ENCODE data around the gene KRTAP16-1.

The KRTAP16-1 gene

DNA sequence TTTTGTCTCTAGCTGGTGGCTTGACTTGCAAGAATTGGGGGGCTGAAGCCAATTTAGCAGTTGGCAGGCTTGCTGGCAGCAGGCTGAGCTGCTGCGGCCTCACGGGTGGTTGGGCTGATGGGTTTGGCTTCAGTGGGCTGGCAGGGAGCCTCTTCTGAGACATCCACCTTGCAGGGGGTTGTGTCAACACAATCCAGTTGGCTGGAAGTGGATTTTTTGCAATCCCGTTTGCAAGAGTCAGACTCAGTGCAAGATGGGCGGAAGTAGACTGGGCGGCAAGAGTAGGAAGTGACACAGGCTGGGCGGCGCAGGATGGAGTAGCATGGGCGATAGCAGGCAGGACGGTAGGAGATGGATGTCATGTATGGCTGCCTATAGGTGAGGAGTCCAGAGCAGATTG lies 1.5 kb downstream of the KRTAP16-1 start:
- TF ChIP-seq EZH2phosphoT487 (IDR thresholded peaks at IDR 0.05; ENCODE audit: low read length) (no peak), EZH2 (optimal IDR thresholded peaks at IDR 0.05; ENCODE audit: low read depth, low read length) (no peak)
- TF ChIP-seq, protein P1, sequence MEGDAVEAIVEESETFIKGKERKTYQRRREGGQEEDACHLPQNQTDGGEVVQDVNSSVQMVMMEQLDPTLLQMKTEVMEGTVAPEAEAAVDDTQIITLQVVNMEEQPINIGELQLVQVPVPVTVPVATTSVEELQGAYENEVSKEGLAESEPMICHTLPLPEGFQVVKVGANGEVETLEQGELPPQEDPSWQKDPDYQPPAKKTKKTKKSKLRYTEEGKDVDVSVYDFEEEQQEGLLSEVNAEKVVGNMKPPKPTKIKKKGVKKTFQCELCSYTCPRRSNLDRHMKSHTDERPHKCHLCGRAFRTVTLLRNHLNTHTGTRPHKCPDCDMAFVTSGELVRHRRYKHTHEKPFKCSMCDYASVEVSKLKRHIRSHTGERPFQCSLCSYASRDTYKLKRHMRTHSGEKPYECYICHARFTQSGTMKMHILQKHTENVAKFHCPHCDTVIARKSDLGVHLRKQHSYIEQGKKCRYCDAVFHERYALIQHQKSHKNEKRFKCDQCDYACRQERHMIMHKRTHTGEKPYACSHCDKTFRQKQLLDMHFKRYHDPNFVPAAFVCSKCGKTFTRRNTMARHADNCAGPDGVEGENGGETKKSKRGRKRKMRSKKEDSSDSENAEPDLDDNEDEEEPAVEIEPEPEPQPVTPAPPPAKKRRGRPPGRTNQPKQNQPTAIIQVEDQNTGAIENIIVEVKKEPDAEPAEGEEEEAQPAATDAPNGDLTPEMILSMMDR (IDR thresholded peaks at IDR 0.05; ENCODE audit: low read length), result no peak
- peak overlapping the region; percentile 93 for H3K27ac ChIP-seq (ENCODE audit: low read length)

DNA sequence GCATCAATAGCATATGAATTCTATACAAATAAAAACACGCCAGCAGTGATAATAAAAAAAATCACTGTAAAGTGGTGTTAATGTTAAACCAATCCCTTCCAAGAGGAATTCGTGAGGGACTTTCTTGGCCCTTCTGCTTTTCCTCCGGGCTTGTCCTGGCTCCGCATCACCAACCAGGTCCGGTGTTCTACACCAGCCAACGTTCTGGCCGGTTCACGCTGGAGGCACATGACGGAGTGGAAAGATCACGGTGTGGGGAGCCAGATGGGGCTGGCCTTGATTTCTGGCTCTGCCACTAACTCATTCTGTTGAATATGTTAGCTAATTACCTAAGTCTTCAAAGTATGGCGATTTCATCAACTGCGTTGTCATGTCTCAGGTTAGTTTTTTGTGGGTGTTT lies 5.0 kb downstream of the KRTAP16-1 start:
- Histone ChIP-seq H3K4me1 (ENCODE audit: low read length) (peaks cover 20% of the 10 kb centered on the region), H3K79me2 (ENCODE audit: low read length) (no peaks in the 10 kb centered on the region), H3K4me2 (ENCODE audit: low read depth, low read length) (no peak overlapping the region), H3K27ac (ENCODE audit: low read length) (no peak overlapping the region), H3K9me3 (replicated peaks; ENCODE audit: insufficient read depth, low read length) (no peaks in the 10 kb centered on the region), H3K27me3 (replicated peaks; ENCODE audit: insufficient read depth, low read length) (no peaks in the 10 kb centered on the region), H3K9ac (ENCODE audit: low read length) (no peak overlapping the region), H3K36me3 (replicated peaks; ENCODE audit: insufficient read depth, low read length) (no peaks in the 10 kb centered on the region), H2AFZ (ENCODE audit: low read length) (no peak overlapping the region), H3F3A (ENCODE audit: insufficient read depth, low read length) (peaks cover 11% of the 10 kb centered on the region), H3K4me3 (ENCODE audit: low read length) (no peak overlapping the region), H4K20me1 (ENCODE audit: insufficient read depth, low read length) (no peaks in the 10 kb centered on the region), H3K9me2 (replicated peaks; ENCODE audit: insufficient read depth, low read length) (no peaks in the 10 kb centered on the region)
- TF ChIP-seq EZH2 (optimal IDR thresholded peaks at IDR 0.05; ENCODE audit: low read depth, low read length) (no peak), EZH2phosphoT487 (IDR thresholded peaks at IDR 0.05; ENCODE audit: low read length) (no peak)
- TF ChIP-seq, protein P1 (IDR thresholded peaks at IDR 0.05; ENCODE audit: low read length), result no peak
- no peak for DNase-seq

More for the DNA sequence above, 1.5 kb downstream of the KRTAP16-1 start:
- Histone ChIP-seq H3K9me3 (replicated peaks; ENCODE audit: insufficient read depth, low read length) (no peaks in the 10 kb centered on the region), H3K79me2 (ENCODE audit: low read length) (no peaks in the 10 kb centered on the region), H2AFZ (ENCODE audit: low read length) (no peak overlapping the region), H3K36me3 (replicated peaks; ENCODE audit: insufficient read depth, low read length) (no peaks in the 10 kb centered on the region), H3K27me3 (replicated peaks; ENCODE audit: insufficient read depth, low read length) (no peaks in the 10 kb centered on the region), H3K4me1 (ENCODE audit: low read length) (peaks cover 16% of the 10 kb centered on the region), H3F3A (ENCODE audit: insufficient read depth, low read length) (peaks cover 17% of the 10 kb centered on the region), H3K4me2 (ENCODE audit: low read depth, low read length) (0 out of 2 replicates have a peak overlapping the region, but pooled peaks have one; percentile 94), H3K4me3 (ENCODE audit: low read length) (no peak overlapping the region), H3K9me2 (replicated peaks; ENCODE audit: insufficient read depth, low read length) (no peaks in the 10 kb centered on the region), H4K20me1 (ENCODE audit: insufficient read depth, low read length) (no peaks in the 10 kb centered on the region), H3K9ac (ENCODE audit: low read length) (no peak overlapping the region)
- no peak for DNase-seq

DNA sequence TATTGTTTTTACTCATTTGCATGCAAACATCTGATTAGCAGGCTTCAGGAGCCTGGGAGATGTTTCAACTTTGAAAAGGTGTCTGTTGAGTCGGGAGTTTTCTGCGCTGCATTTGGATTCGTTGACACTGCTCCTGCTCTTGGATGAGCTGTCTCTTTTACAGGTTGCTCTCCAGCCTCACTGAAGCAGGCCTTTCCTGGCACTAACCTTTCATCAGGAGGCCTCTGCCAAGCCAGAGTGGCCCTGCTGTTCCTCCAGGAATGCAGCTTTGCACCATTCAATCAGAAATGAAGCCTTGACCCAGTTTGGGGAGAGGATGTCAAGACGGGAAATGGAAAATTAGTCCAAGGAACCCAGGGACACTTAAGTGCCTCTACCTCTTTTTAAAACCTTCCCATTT lies 6.1 kb downstream of the KRTAP16-1 start:
- no peak overlapping the region for H3K4me3 ChIP-seq (ENCODE audit: low read length)
- no peaks in the 10 kb centered on the region for H3K27me3 ChIP-seq (replicated peaks; ENCODE audit: insufficient read depth, low read length)
- no peaks in the 10 kb centered on the region for H4K20me1 ChIP-seq (ENCODE audit: insufficient read depth, low read length)
- peaks cover 12% of the 10 kb centered on the region for H3K4me1 ChIP-seq (ENCODE audit: low read length)
- no peaks in the 10 kb centered on the region for H3K9me3 ChIP-seq (replicated peaks; ENCODE audit: insufficient read depth, low read length)
- H3K27ac ChIP-seq (ENCODE audit: low read length), result no peak overlapping the region
- H3K4me2 ChIP-seq (ENCODE audit: low read depth, low read length), result no peak overlapping the region
- H2AFZ ChIP-seq (ENCODE audit: low read length), result no peak overlapping the region
- no peak for DNase-seq
- TF ChIP-seq EZH2phosphoT487 (IDR thresholded peaks at IDR 0.05; ENCODE audit: low read length), result no peak
- TF ChIP-seq EZH2 (optimal IDR thresholded peaks at IDR 0.05; ENCODE audit: low read depth, low read length), result no peak
- no peaks in the 10 kb centered on the region for H3K36me3 ChIP-seq (replicated peaks; ENCODE audit: insufficient read depth, low read length)
- H3K9me2 ChIP-seq (replicated peaks; ENCODE audit: insufficient read depth, low read length), result no peaks in the 10 kb centered on the region
- peaks cover under 1% of the 10 kb centered on the region; the same call in 1 of the 2 replicates for H3F3A ChIP-seq (ENCODE audit: insufficient read depth, low read length)
- no peaks in the 10 kb centered on the region for H3K79me2 ChIP-seq (ENCODE audit: low read length)
- no peak overlapping the region for H3K9ac ChIP-seq (ENCODE audit: low read length)
